GM12874 (cell line): ENCODE results near the gene RNF180.

Source experiments
- TF ChIP-seq, protein P1 (sequence below): IDR thresholded peaks from 2 replicates; pipeline ENCODE4 v1.5.1; 2011; ENCODE audit warnings: low read depth, mild to moderate bottlenecking, control low read depth, low read length, moderate library complexity; ENCODE audit not compliant: insufficient read depth

Gene RNF180

DNA sequence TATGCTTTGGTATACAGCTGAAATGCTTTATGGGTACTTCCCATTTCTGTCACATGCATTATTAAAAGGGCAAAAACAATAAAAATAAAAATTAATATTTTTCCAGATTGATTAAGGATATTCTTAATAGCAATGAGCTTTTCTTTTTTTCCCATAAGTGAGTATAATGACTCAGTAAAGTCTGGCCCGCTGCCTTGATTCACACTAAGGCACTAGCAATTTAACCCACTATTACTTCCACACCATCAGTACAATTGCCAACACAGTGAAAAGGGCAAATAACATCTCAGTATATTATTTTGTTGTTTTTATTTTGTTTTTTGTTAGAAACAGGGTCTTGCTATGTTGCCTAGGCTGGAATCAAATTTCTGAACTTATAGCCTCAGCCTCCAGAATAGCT, 150.1 kb downstream of the RNF180 start:
- TF ChIP-seq, protein P1, sequence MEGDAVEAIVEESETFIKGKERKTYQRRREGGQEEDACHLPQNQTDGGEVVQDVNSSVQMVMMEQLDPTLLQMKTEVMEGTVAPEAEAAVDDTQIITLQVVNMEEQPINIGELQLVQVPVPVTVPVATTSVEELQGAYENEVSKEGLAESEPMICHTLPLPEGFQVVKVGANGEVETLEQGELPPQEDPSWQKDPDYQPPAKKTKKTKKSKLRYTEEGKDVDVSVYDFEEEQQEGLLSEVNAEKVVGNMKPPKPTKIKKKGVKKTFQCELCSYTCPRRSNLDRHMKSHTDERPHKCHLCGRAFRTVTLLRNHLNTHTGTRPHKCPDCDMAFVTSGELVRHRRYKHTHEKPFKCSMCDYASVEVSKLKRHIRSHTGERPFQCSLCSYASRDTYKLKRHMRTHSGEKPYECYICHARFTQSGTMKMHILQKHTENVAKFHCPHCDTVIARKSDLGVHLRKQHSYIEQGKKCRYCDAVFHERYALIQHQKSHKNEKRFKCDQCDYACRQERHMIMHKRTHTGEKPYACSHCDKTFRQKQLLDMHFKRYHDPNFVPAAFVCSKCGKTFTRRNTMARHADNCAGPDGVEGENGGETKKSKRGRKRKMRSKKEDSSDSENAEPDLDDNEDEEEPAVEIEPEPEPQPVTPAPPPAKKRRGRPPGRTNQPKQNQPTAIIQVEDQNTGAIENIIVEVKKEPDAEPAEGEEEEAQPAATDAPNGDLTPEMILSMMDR, result no peak

DNA sequence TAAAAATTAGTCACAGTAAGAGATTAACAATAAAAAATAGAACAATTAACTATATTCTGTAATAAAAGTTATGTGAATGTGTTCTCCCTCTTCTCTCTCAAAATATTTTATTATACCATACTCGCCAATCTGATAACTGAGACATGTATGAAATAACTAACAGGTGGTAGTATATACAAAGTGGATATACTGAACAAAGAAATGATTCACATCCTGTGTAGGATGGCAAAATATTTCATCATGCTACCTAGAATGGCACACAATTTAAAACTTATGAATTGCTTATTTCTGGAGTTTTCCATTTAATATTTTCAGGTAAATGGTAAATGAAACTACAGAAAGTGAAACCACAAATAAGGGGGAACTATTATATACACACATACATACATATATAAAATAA, 152.5 kb downstream of the RNF180 start:
- TF ChIP-seq, protein P1, result no peak

DNA sequence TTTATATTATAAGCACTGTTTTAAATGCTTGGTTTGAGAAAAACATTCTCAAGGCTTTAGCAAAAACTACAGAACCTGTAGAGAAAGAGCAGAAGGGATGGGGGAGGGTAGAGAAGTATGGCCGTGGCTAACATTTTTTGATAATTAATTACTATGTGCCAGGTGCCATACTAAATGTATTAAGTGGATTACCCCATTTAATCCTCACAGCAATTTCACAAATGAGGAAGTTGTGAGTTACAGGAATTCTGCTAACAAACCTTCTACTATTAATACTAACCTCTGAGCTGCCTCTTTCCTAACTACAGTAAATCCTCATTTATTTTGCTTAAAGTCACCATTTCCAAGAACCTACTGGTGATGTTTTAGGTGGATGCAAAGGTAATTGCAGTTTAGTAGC, 157.9 kb downstream of the RNF180 start:
- TF ChIP-seq, protein P1, result no peak

DNA sequence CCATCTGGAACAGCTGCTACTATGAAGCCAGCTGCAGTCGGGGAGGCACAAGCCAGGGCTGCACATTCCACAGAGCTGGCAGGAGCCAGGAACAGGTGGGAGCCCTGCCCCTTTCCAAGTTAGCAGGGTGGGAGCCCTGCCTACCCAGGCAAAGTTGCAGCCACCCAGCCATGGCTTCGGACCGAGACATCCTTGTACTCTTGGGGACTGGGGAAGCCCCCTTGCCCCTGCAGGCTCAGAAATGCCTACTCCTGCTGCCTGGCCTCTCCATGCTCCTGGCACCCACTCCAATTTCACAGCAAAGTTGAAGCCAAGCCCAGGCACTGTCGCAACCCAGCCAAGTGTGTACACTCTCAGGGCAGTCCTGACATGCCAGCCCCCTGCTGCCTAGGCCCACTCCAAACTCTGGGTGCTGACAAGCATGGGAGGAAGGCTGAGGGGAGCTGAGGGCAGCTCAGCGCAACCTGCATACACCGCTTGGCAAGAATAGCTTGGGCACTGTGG, 165.1 kb downstream of the RNF180 start:
- TF ChIP-seq, protein P1, result no peak

DNA sequence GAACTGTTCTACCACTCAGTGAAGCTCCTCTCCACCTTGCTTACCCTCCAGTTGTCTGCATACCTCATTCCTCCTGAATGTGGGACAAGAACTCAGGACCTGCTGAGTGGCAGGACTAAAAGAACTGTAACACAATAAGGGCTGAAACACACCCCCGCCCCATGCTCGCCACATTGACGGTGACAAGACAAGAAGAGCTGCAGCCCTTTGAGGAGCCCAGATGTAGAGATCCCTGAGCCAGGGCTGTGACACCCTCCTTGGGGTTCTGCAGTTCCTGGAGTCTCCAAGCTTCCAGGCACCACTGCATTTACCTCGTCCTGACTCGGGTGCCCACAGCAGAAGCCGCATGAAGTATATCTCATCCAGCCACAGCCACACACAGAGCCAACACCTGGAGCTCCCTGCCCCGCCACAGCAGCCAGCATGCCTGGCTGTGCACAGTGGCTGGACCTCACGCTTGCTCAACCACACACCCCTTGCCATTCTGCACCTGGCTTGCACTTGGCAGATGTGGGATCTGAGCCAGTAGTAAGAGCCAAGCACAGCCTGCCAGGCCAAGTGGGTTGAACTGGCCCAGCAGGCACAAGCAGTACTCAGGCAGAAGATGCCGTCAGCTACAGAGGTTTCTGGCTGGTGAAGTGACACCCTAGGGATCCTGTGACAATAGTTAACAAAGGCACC, 166.1 kb downstream of the RNF180 start:
- TF ChIP-seq, protein P1, result no peak

DNA sequence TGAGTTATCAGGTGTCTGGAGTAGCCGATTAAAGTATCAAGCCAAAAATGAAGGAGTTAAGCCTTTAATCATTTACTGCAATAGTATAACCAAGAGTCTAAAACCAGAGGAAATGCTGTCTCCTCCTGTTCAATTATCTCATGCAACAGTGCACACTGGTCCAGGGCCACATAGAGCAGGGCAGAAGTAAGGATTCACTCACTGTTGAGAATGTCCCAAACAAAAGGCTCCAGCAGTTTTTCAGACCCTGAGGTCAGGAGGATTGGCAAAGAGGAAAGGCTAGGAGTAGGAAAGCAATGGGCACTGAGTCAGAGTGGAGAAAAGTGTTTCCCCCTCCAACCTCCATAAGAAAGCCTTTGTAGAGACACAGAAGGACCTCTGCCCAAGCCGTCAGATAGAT, 168.2 kb downstream of the RNF180 start:
- TF ChIP-seq, protein P1, result no peak

DNA sequence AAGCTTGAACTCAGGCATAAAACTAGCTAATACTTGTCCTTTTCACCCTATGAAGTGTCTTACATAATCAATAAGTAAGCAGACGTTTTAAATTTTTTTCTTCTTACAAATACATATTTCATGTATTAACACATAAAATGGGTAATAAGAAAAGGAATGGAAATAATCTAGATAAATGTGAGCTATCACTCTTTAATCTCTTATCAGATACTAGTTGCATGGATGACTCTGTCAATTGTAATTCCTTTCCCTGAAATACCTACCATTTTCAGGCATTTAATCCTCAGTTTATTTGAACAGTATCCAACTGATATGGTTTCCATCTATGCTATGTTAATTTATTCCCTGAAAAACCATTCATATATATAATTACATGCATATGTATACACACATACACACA, 174.1 kb downstream of the RNF180 start:
- TF ChIP-seq, protein P1, result no peak
